Umbilical cord (tissue), 2 donors: ENCODE data around the gene MX2. TPM values are rescaled to one million over a fixed set of nuclear protein-coding genes. Genes with fewer than 3 reads are reported as not detected.
"Not testable (repeated sequence)": the region's sequence is repeated elsewhere in the genome, so short reads cannot be mapped to it uniquely, and the experiment has no call there.

Source experiments
- DNase-seq: peaks from one replicate; pipeline ENCODE4 v3.0.0-alpha.2; 2015; ENCODE audit warnings: low spot score
- total RNA-seq: library from RNA; depleted of rRNA; stranded (reverse); fragments of >200 nt; gene quantifications from one replicate; pipeline ENCODE4 v1.2.3, GENCODE V29; 2014; ENCODE audit warnings: low replicate concordance; ENCODE audit not compliant: insufficient read depth

The MX2 gene
- total RNA-seq, 1 donor from 2014 or later = 14.2 TPM

DNA sequence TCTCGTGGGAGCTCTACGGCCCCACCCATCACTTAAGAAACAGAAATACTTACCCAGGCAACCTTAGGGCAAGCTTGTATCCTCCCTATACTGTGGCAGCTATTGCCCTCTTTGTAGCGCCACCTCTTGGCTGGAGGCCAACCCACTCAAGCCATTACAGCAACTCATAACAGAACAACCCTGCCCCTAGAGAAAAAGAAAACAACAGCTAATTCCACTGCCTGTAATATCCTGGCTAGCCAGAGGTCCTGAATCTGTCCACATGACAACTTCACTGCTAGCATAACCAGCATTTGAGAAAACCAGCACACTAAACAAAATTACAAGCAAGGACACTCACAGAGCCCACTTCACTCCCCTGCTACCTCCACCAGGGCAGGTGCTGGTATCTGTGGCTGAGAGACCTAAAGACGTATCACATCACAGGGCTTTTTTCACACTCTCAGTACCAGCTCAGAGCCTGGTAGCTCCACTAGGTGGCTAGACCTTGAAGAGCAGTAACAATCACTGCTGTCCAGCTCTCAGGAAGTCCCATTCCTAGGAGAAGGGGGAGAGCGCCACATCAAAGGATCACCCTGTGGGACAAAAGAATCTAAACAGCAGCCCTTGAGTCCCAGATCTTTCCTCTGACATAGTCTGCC is 49.7 kb downstream of the MX2 start:
- no peak for DNase-seq

DNA sequence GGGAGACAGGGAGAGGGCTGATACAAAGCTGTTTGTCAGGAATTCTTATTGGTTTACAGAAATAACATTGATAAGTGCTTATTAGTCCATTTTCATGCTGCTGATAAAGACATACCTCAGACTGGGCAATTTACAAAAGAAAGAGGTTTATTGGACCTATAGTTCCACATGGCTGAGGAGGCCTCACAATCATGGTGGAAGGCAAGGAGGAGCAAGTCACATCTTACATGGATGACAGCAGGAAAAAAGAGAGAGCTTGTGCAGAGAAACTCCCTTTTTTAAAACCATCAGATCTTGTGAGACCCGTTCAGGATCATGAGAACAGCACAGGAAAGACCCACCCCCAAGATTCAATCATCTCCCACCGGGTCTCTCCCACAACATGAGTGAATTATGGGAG is 55.7 kb downstream of the MX2 start:
- DNase-seq = not testable (repeated sequence)

DNA sequence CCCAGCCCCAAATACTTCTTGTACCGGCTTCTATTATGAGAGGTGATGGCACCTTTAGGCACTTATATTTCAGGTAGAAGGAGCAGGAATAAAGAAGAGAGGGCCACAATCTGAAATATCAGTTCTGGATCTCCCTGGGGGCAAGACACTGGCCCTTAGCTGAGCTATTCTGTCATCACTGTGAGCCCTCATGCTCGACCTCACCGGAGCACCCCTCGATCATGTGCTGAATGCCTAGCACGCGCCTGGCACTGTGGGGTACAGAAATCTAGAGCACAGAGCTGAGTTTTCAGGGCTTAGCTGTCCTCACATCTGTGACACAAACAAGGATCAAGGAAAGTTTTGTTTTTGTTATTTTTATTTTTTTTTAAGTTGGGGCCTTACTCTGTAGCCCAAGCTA is 56.6 kb downstream of the MX2 start:
- DNase-seq = no peak

DNA sequence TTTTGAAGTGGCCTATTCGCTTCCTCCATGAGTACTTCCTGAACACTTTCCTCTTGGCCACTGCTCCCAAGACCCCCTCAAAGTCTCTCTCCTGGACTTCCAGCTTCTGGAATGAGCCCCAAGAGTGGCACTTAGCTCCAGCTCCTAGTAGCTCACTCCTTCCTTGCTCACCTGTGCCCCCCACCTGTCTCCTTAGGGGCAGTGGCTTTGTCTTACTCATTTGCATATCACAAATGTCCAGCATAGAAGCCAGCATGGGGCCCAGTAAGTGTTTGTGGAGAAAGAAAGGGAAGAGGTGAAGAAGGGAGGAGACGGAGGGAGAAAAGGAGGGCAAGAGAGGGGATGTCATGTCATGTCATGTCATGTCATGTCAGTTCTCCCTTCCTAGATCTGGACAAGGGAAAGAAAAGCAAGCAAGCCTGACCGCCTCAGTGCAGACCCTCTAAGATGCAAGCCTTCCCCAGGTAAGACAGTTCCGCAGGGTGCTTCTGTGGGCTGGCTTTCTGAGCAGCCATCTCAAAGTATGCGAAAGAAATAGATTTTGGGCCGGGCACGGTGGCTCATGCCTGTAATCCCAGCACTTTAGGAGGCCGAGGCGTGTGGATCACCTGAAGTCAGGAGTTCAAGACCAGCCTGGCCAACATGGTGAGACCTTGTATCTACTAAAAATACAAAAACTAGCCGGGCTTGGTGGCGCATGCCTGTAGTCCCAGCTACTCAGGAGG is 57.3 kb downstream of the MX2 start:
- DNase-seq = no peak

DNA sequence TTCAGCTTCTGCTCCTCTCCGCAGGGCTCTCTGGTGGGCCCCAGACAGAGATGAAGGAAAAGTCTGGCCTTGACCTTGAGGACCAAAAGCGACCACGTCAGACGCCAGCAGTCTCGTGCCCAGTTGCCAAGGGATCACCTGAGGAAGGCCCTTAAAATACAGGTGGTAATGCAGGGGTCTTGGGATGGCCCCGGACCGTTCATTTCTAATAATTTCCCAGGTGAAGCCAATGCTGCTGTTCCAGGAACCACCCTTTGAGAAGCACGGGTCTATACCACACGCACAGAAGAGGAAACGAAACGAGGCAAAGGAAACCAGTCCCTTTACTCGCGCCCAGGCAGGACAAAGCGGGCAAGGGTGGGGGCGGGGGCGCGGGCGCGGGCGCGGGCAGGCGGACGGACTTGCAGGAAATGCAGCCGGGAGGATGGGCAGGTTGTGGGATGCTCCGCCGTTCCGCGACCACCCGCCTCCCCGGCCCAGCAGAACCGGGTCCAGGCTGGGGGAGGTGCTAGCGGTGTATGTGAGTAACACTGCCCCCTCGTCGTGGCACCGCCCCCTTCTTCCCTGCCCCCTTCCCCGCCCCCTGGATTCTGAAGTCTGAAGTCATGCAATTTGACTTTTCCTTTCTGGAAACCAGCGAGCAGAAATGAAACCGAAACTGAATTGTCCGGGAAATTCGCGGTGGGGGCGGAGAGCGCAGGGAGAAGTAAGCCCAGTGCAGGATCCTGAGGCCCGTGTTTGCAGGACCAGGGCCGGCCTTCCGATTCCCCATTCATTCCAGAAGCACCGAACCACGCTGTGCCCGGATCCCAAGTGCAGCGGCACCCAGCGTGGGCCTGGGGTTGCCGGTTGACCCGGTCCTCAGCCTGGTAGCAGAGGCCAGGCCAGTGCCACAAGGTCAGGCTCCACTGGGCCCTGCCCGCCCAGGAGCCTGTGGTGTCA is 58.4 kb downstream of the MX2 start:
- peak; percentile 96 for DNase-seq

DNA sequence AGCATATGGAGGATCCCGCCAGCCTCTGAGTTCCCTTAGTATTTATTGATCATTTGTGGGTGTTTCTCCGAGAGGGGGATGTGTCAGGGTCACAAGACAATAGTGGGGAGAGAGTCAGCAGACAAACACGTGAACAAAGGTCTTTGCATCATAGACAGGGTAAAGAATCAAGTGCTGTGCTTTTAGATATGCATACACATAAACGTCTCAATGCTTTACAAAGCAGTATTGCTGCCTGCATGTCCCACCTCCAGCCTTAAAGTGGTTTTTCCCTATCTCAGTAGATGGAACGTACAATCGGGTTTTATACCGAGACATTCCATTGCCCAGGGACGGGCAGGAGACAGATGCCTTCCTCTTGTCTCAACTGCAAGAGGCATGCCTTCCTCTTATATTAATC is 59.2 kb downstream of the MX2 start:
- DNase-seq = not testable (repeated sequence)

DNA sequence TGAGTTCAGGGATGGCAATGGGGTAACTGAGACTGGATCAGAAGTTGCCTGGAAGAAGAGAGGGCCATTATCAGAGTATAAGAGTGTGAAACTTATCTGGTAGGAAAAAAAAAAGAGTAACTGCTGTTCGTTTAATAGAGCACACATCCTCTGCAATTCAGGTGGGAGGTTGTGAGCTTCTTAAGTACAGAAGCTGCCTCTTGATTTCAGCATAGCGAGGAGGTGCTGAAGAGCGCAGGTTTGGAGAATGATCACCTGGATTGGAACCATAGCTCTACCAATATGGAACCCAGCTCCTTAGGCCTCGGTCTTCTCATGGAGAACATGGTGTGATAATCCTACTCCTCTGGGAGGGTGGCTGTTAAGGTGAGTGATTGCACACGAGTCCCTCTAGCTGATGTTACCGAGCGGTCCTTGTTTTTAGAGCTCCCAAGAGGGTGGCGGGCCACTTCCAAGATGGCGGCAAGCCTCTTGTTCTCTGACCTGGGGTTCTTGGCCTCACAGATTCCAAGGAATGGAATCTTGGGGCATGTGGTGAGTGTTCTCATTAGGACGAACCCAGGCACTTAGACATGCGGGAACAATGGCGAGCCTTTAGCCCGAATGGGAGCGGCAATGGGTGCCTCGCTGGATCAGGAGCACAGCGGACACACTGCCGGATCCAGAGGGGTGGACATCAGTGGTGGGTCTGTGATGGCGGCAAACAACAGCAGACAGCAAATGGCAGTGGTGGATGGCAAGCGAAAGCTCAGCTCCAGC is 60.9 kb downstream of the MX2 start:
- no peak for DNase-seq

DNA sequence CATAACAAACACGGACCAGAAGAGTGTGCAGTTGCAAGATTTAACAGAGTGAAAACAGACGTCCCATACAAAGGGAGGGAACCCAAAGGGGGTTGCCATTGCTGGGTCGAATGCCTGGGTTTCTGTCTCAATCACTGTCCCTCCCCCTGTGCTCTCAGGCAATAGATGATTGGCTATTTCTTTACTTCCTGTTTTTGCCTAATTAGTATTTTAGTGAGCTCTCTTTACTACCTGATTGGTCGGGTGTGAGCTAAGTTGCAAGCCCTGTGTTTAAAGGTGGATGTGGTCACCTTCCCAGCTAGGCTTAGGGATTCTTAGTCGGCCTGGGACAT is 61.4 kb downstream of the MX2 start:
- DNase-seq = not testable (repeated sequence)

DNA sequence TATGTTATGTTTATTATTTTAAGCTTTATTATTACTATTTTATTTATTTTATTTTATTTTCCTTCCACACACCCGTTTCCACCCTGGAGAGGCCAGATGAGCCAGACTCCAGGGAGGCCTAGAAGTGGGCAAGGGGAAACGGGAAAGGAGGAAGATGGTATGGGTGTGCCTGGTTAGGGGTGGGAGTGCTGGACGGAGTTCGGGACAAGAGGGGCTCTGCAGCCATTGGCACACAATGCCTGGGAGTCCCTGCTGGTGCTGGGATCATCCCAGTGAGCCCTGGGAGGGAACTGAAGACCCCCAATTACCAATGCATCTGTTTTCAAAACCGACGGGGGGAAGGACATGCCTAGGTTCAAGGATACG is 63.7 kb downstream of the MX2 start:
- DNase-seq = no peak

DNA sequence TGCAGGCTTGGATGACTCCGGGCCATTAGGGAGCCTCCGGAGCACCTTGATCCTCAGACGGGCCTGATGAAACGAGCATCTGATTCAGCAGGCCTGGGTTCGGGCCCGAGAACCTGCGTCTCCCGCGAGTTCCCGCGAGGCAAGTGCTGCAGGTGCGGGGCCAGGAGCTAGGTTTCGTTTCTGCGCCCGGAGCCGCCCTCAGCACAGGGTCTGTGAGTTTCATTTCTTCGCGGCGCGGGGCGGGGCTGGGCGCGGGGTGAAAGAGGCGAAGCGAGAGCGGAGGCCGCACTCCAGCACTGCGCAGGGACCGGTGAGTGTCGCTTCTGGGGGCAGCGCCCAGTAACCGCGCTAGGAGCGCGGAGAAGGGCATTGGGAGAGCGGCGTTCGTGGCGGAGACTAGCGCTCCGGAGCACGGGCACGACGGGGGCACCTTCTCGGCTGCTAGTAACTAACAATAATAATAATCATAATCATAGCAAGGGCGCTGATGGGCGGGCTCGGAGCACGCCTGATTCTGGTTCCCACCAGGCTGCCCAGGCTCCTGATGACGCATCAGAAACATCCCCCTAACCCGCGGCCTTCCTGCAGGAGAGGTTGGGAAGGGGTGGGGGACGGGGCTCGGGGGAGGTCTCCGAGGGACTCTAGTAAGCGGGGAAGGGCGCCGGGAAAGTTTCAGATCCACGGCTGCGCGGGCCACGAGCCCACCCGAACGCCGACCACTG is 64.3 kb downstream of the MX2 start, which contains the start of gene MX1:
TSS of gene MX1 (plus strand) at position 286 of the 722 bp plus-strand sequence. CDS start 5,832 bp downstream, outside the sequence.
- DNase-seq = peak; percentile 38

DNA sequence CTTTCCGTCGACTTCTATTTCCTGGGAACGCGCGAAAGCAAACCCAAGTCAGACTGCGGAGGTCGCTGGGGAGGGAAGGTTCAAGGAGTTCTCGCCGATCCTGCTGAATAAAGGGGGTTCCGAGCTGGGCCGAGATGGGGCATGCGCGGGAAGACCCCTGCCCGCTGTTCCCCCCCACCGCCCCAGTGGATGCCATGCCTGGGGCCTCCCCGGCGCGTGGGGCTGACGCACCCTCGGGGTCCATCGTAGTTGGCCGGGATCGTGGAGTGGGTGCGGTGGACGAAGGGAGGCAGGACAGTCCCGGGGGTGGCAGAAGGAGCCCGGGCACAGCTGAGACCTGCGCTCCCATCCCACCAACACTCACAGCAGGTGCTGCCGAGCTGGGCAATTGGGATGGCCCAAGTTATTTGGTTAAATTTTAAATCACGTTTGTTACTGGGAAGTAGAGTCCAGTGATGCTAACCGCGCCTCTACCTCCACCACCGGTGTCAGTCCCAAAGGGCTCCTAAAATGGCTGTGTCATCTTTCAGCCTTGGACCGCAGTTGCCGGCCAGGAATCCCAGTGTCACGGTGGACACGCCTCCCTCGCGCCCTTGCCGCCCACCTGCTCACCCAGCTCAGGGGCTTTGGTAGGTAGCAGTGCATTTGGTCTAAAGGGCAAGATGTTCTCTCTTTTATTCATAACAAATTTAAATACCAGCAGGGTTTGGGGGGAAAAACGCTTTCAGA is 65.0 kb downstream of the MX2 start:
- DNase-seq = no peak

DNA sequence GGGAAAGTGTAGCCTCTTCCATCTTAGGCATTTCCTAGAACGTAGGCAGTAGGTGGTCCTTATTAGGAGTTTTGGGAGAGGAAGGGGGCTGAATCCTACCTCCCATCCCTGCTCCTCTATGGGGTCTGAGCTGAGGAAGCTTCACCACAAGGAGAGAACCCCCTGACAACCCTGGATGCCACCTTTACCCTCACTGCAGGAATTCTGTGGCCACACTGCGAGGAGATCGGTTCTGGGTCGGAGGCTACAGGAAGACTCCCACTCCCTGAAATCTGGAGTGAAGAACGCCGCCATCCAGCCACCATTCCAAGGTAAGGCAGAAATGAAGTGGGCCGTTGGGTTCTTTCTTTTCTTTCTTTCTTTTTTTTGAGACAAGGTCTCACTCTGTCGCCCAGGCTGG is 65.7 kb downstream of the MX2 start:
- DNase-seq = no peak

DNA sequence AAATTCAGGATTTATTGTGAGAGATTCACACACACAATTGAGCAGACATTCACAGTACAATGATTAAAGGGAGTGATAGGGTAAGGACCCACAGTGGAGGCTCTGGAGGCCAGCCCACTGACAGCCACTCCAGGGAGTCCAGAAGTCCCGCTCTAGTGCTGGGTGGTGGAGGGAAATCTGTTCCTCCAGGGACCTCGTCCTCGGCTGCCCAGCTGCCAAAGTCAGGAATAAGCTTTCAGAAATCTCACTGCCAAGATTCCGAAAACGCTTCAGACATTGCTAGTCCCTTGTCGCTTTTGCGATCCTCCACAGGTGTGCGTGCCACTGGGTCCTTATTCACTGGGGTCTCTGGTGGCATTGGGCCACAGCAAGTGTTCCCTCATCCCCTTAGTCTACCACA is 66.5 kb downstream of the MX2 start:
- no peak for DNase-seq

DNA sequence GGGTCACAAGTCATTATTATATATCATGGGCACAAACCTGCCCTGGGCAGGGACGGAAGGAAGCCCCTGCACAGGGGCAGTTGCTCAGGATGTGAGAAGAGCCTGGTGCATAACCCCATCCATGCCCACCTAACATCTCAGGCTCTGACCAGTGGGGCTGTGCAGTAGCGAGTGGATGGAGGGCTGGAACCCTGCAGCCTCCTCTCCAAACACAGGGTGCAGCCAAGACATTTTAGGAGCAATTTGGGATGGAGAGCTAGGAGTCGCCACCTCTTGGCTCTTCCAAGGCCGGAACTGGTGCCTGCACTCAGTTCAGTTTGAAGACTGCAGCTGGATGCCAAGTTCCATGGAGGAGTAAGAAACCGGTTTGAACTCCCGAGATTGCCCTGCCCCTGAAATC is 67.0 kb downstream of the MX2 start:
- no peak for DNase-seq

DNA sequence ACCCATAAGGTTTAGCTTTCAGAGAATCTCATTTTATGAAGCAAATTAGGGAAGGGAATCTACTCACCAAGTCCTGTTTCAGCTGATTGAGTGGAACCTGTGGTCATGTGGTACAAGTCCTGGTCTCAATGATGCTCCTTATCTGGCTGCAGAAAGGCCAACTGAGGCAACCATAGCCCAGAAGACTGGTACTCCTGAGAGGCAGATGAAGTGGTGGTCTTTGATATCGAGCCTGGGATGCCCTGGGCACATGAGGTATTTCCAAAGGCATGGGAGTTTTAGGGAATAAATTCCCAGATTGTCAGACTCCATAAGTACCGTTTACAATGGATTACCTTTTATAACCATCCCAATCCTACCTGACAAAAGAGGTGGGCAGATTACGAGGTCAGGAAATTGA is 67.5 kb downstream of the MX2 start:
- DNase-seq = no peak

DNA sequence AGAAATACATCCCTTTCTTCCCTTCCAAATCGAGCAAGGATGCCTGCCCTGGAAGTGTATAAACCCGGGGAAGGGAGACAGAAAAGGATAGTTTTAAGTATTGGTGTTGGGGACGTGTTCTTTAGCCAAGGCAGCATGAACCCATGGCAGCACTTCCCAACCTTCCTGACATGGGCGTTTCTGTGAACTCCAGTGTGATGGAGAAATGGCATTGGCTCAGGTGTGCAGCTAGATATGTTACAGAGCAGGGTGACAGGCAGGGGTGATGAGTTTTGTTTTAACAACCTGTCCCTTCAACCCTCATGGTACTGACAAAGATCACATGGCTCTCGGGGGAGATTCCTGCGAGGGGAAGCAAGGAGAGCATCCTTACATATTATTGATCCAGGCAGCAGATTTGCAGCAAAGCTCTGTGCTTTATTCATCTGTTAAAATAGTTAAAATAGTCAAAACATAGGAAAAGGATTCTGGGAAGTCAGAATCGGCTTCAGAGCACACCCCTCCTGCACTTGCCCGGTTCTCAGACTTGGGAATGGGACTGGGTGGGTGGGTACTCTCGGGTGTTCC is 68.2 kb downstream of the MX2 start:
- DNase-seq = no peak

DNA sequence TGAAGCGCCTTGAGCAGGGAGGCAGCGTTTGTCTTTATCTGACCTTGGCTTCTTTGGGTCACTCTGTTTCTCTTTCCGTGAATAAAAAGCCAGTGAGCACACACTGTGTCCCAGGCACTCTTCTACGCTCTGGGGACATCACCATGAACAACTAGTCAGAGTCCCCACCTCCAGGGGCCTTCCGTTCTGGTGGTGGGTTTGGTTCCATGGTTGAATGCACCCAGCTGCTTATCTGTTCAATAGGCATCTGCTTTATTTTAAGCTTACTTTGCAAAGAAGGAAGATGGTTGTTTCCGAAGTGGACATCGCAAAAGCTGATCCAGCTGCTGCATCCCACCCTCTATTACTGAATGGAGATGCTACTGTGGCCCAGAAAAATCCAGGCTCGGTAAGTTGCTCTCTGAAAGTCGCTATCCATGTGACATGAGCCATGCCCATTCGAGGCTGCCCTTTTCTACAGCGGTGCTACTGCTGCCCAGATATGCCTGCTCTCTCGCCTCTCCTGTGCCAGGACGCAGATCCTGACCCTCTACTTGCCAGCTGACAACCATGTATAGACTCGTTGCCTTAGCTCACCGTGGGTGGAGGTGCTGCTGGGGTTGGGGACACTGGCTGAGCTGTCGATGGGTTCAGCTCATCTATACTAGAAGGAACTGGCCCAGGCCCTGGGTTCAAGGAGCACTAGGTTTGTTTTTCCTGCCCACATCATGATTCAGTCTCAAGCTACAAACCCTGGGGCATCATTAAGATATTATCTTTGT is 70.1 kb downstream of the MX2 start:
- DNase-seq = no peak

DNA sequence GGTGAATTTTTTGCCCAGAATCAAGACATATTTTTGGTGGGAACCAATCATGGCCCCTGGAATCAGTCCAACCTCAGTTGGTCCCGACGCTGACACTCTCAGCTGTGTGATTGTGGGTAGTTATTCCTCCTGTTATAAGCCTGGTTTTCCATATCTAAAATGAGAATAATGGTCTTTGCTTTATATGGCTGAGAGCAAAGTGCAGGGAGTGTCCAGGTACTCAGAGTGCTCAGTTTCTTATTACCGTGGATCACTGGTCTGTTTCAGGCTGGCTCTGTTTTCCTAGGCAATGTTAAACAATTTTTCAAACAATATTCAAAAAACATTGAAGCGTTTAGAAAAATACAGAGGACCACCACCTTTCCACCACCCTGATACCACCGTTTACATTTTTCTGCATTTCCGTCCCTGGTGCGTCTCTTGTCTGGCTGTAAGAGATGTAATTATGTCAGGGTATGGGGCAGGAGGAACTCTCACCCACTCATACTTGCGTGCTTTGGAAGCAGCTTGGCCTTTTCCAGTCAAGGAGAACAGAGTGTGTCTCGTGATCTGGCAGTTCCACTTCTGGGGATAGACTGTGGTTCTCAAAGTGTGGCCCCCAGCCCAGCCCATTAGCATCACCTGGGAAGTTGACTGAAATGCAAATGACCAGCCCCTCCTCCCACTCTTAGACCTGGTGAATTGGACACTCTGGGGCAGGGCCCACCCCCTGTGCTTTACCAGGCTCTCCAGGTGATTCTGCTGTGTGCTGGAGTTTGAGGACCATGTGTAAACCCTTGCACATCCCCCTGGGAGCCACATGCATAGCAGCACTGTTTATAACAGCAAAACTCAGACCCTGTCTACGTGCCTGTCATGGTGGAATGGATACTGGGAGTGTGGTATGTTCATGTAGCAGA is 71.0 kb downstream of the MX2 start:
- DNase-seq = no peak
